ENCODE data around the gene TMPRSS6.

The TMPRSS6 gene

GRCh38 chr22:37107816-37108621 is 1.5 kb downstream of the TMPRSS6 start:
- DNase-seq (ENCODE audit: low read depth), result no peak
- H3K4me3 ChIP-seq (ENCODE audit: low read length), result no peak overlapping the region
- TF ChIP-seq CTCF (conservative IDR thresholded peaks at IDR 0.05; ENCODE audit: low read depth, low read length), result no peak

GRCh38 chr22:37105990-37106389 is 3.5 kb downstream of the TMPRSS6 start:
- no peak overlapping the region for H3K4me3 ChIP-seq (ENCODE audit: low read length)
- DNase-seq (ENCODE audit: low read depth), result no peak
- no peak for TF ChIP-seq CTCF (conservative IDR thresholded peaks at IDR 0.05; ENCODE audit: low read depth, low read length)

GRCh38 chr22:37105154-37105553 is 4.4 kb downstream of the TMPRSS6 start:
- no peak for DNase-seq (ENCODE audit: low read depth)
- no peak overlapping the region for H3K4me3 ChIP-seq (ENCODE audit: low read length)
- TF ChIP-seq CTCF (conservative IDR thresholded peaks at IDR 0.05; ENCODE audit: low read depth, low read length), result no peak

GRCh38 chr22:37103656-37104452 is 5.7 kb downstream of the TMPRSS6 start:
- TF ChIP-seq CTCF (conservative IDR thresholded peaks at IDR 0.05; ENCODE audit: low read depth, low read length), result no peak
- no peak for DNase-seq (ENCODE audit: low read depth)
- H3K4me3 ChIP-seq (ENCODE audit: low read length), result no peak overlapping the region

- no peak overlapping the region for H3K4me3 ChIP-seq (ENCODE audit: low read length)
- TF ChIP-seq CTCF (conservative IDR thresholded peaks at IDR 0.05; ENCODE audit: low read depth, low read length), result no peak
- no peak for DNase-seq (ENCODE audit: low read depth)
Observed at GRCh38 chr22:37103151-37103550, 6.4 kb downstream of the TMPRSS6 start.

- no peak for DNase-seq (ENCODE audit: low read depth)
- no peak overlapping the region for H3K4me3 ChIP-seq (ENCODE audit: low read length)
- TF ChIP-seq CTCF (conservative IDR thresholded peaks at IDR 0.05; ENCODE audit: low read depth, low read length), result no peak
Observed at GRCh38 chr22:37101311-37102066, 8.0 kb downstream of the TMPRSS6 start.
